ENCODE measurements around the gene COQ10A. TPM values are rescaled to one million over a fixed set of nuclear protein-coding genes. Genes with fewer than 3 reads are reported as not detected.
A peak's percentile ranks its signal among the peaks of the same experiment; 100 is the strongest.

COQ10A gene
- total and polyA plus RNA-seq, 9 of the 15 experiments (the other 6 are each of a cell fraction or from before 2014, with no cell fraction given) = 3.1 to 26.4 (median 12.7) TPM

DNA sequence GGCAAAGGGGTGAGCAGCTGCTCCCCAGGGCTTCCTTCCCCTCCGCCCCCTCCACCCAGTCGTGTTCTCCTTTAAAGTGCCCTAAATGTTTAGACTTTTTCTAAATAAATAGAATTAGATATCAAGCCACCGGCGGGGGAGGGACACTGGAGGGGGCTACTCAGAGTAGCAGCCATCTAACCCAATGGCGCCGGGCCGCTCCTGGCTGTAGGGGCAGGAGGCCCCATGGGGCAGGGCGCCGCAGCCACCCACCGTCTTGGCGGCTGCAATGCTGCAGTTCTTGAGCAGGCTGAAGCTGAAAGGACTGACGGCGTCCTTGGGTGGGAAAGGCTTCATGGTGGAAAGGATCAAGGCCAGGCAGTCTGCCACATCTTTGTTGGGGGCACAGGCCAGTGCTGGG, 23.8 kb upstream of the COQ10A start:
- Histone ChIP-seq H3K4me1 (replicated peaks in 1 of 2; ENCODE audit: control insufficient read depth in 2 of 2, insufficient read depth in 2 of 2, low read length in 2 of 2) (peaks cover 30 to 33% of the 10 kb centered on the region in 2 experiments), H3K9ac (ENCODE audit: insufficient read depth in 1 of 2, low read depth in 2 of 2, low read length in 2 of 2) (peak overlapping the region; percentile 11 to 53; a peak in 3 of 4 replicates), H3K9me3 (replicated peaks; ENCODE audit: control insufficient read depth, insufficient read depth, low read depth, low read length) (no peaks in the 10 kb centered on the region), H3K4me3 (no peak overlapping the region), H3K36me3 (ENCODE audit: control insufficient read depth, insufficient read depth, low read length) (peaks cover 82% of the 10 kb centered on the region; the same call in 2 of the 3 replicates), H2AFZ (ENCODE audit: low read depth, low read length) (no peak overlapping the region), H3K4me2 (ENCODE audit: insufficient read depth, low read length) (no peak overlapping the region), H3K27ac (ENCODE audit: extremely low read depth, low read depth, low read length) (peak overlapping the region; percentile 33; the same call in 2 of the 3 replicates), H4K20me1 (replicated peaks; ENCODE audit: control insufficient read depth, insufficient read depth, low read length) (no peaks in the 10 kb centered on the region), H3K9me1 (ENCODE audit: control insufficient read depth, insufficient read depth, low read length) (no peaks in the 10 kb centered on the region), H3K27me3 (ENCODE audit: control insufficient read depth in 2 of 2, insufficient read depth in 2 of 2, low read length in 2 of 2) (no peaks in the 10 kb centered on the region), H3K79me2 (ENCODE audit: control insufficient read depth, insufficient read depth, low read length) (no peaks in the 10 kb centered on the region)
- CTCF ChIA-PET (ENCODE audit: low intra/inter-chr PET ratio) = no interaction called here
- POLR2A ChIA-PET = interaction anchor here (0.6 to 1.0 kb wide), 3 partner anchors 10 to 148 kb away, joined by 3 to 4 read pairs (median 3); no protein-coding TSS in a partner anchor
- no TSS peak for BruUV-seq (replicated peaks)
- intact Hi-C loops (cut with micrococcal nuclease) (no loop called here), in situ Hi-C loops (cut with MboI) (no loop called here)
- WGBS (ENCODE audit: insufficient coverage, low coverage, missing lambda C conversion rate) = 88% methylated on average over 12 of the region's 13 CpGs
- FAIRE-seq = no peak
- no peak for ATAC-seq
- no peak for DNase-seq (ENCODE audit: extremely low read depth in 1 of 4, low spot score in 3 of 4)
- peak; percentile 26; the same call in 1 of the 2 replicates for TF ChIP-seq POLR2G (IDR thresholded peaks at IDR 0.05; ENCODE audit: low read depth, low read length)
- TF ChIP-seq, protein P1, sequence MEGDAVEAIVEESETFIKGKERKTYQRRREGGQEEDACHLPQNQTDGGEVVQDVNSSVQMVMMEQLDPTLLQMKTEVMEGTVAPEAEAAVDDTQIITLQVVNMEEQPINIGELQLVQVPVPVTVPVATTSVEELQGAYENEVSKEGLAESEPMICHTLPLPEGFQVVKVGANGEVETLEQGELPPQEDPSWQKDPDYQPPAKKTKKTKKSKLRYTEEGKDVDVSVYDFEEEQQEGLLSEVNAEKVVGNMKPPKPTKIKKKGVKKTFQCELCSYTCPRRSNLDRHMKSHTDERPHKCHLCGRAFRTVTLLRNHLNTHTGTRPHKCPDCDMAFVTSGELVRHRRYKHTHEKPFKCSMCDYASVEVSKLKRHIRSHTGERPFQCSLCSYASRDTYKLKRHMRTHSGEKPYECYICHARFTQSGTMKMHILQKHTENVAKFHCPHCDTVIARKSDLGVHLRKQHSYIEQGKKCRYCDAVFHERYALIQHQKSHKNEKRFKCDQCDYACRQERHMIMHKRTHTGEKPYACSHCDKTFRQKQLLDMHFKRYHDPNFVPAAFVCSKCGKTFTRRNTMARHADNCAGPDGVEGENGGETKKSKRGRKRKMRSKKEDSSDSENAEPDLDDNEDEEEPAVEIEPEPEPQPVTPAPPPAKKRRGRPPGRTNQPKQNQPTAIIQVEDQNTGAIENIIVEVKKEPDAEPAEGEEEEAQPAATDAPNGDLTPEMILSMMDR (IDR thresholded peaks at IDR 0.05 in 2 of 3, conservative IDR thresholded peaks at IDR 0.05 in 1 of 3; ENCODE audit: insufficient read depth in 2 of 3, low read depth in 1 of 3, low read length in 3 of 3) = no peak
- TF ChIP-seq RBFOX2 (IDR thresholded peaks at IDR 0.05; ENCODE audit: low read depth, low read length) = peak; percentile 43; the same call in 1 of the 2 replicates
- TF ChIP-seq KLF16 (IDR thresholded peaks at IDR 0.05) = no peak
- no peak for TF ChIP-seq SPI1 (IDR thresholded peaks at IDR 0.05; ENCODE audit: borderline replicate concordance, low read depth, low read length)
- TF ChIP-seq, protein P2, sequence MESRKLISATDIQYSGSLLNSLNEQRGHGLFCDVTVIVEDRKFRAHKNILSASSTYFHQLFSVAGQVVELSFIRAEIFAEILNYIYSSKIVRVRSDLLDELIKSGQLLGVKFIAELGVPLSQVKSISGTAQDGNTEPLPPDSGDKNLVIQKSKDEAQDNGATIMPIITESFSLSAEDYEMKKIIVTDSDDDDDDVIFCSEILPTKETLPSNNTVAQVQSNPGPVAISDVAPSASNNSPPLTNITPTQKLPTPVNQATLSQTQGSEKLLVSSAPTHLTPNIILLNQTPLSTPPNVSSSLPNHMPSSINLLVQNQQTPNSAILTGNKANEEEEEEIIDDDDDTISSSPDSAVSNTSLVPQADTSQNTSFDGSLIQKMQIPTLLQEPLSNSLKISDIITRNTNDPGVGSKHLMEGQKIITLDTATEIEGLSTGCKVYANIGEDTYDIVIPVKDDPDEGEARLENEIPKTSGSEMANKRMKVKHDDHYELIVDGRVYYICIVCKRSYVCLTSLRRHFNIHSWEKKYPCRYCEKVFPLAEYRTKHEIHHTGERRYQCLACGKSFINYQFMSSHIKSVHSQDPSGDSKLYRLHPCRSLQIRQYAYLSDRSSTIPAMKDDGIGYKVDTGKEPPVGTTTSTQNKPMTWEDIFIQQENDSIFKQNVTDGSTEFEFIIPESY (CRISPR knock-in tag; IDR thresholded peaks at IDR 0.05) = 0 out of 2 replicates have a peak, but pooled peaks have one; percentile 43
- TF ChIP-seq SMARCB1 (IDR thresholded peaks at IDR 0.05; ENCODE audit: insufficient read length, low read depth) = no peak
- no peak for TF ChIP-seq TFAM (CRISPR knock-in tag; conservative IDR thresholded peaks at IDR 0.05)
- TF ChIP-seq, protein P3, sequence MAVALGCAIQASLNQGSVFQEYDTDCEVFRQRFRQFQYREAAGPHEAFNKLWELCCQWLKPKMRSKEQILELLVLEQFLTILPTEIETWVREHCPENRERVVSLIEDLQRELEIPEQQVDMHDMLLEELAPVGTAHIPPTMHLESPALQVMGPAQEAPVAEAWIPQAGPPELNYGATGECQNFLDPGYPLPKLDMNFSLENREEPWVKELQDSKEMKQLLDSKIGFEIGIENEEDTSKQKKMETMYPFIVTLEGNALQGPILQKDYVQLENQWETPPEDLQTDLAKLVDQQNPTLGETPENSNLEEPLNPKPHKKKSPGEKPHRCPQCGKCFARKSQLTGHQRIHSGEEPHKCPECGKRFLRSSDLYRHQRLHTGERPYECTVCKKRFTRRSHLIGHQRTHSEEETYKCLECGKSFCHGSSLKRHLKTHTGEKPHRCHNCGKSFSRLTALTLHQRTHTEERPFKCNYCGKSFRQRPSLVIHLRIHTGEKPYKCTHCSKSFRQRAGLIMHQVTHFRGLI (CRISPR knock-in tag; IDR thresholded peaks at IDR 0.05) = no peak
- TF ChIP-seq, protein P4, sequence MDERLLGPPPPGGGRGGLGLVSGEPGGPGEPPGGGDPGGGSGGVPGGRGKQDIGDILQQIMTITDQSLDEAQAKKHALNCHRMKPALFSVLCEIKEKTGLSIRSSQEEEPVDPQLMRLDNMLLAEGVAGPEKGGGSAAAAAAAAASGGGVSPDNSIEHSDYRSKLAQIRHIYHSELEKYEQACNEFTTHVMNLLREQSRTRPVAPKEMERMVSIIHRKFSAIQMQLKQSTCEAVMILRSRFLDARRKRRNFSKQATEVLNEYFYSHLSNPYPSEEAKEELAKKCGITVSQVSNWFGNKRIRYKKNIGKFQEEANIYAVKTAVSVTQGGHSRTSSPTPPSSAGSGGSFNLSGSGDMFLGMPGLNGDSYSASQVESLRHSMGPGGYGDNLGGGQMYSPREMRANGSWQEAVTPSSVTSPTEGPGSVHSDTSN (CRISPR knock-in tag; IDR thresholded peaks at IDR 0.05; ENCODE audit: low read depth) = no peak
- TF ChIP-seq, protein P4 (tag; conservative IDR thresholded peaks at IDR 0.05; ENCODE audit: low read depth) = no peak
- no peak for TF ChIP-seq ZNF586 (CRISPR knock-in tag; conservative IDR thresholded peaks at IDR 0.05)
- TF ChIP-seq U2AF2 (optimal IDR thresholded peaks at IDR 0.05; ENCODE audit: low read depth, low read length) = no peak
- no peak for TF ChIP-seq ADNP (tag; IDR thresholded peaks at IDR 0.05)

Measured in K562 (cell line).